Thymus (tissue), 14 donors: Measurements from ENCODE around the gene PNPLA6. TPM values are rescaled to one million over a fixed set of nuclear protein-coding genes. Genes with fewer than 3 reads are reported as not detected.

Source experiments
- DNase-seq, 9 donors: peaks; one replicate each; pipeline ENCODE4 v3.0.0-alpha.2; 2013; ENCODE audit warnings: low spot score in 9 of 9, low read depth in 6 of 9, missing footprints in 1 of 9
- H3K27ac ChIP-seq, 2 donors: one replicate each; pipeline ENCODE4 v1.5.1; 2013; ENCODE audit warnings: control low read depth in 1 of 2, low read depth in 1 of 2, low read length in 1 of 2, mild to moderate bottlenecking in 1 of 2, moderate library complexity in 1 of 2
- H3K27me3 ChIP-seq, 2 donors: one replicate each; pipeline ENCODE4 v1.5.1; 2013; ENCODE audit warnings: low read length in 1 of 2; ENCODE audit not compliant: control insufficient read depth in 2 of 2, insufficient read depth in 1 of 2
- H3K36me3 ChIP-seq, 2 donors: one replicate each; pipeline ENCODE4 v1.5.1; 2013; ENCODE audit warnings: low read length in 1 of 2, mild to moderate bottlenecking in 1 of 2, moderate library complexity in 1 of 2; ENCODE audit not compliant: control insufficient read depth in 2 of 2, insufficient read depth in 2 of 2
- H3K4me1 ChIP-seq, 2 donors: one replicate each; pipeline ENCODE4 v1.5.1; 2013; ENCODE audit warnings: low read length in 2 of 2; ENCODE audit not compliant: control insufficient read depth in 2 of 2, insufficient read depth in 2 of 2
- H3K4me3 ChIP-seq, 2 donors: one replicate each; pipeline ENCODE4 v1.5.1; 2013; ENCODE audit warnings: low read length in 2 of 2, control low read depth in 1 of 2, mild to moderate bottlenecking in 1 of 2
- H3K9me3 ChIP-seq, 2 donors: one replicate each; pipeline ENCODE4 v1.5.1; 2013; ENCODE audit warnings: low read length in 1 of 2, mild to moderate bottlenecking in 1 of 2; ENCODE audit not compliant: control insufficient read depth in 2 of 2, insufficient read depth in 1 of 2
- WGBS: extraction: QIAGEN DNeasy Blood & Tissue Kit; methylation state at CpG from one replicate; pipeline ENCODE4 v1.1.7; 2013; 5-methylcytosine and 5-hydroxymethylcytosine counted together
- long read RNA-seq, 10 donors: transcript quantifications; one replicate each; lab custom pipeline, GENCODE V29; 2026
- polyA plus RNA-seq: library from polyadenylated mRNA; stranded (reverse); fragments of 200-250 nt; gene quantifications from one replicate; pipeline ENCODE4 v1.2.3, GENCODE V29; 2013
- total RNA-seq: library from RNA; stranded (reverse); fragments of 120-200 nt; gene quantifications from one replicate; pipeline ENCODE4 v1.2.4, GENCODE V29; 2013
- donor health status: healthy.

PNPLA6 gene
- total RNA-seq (17.3 TPM), polyA plus RNA-seq (75.3 TPM)
- long read RNA-seq, donor 1: 0 reads
- long read RNA-seq, donor 2, full-length matches to known transcripts: 1 of 28 reads
- long read RNA-seq, donor 2, partial matches to known transcripts: 27 of 28 reads
- long read RNA-seq, donor 2, other reads (novel, unspliced or antisense): 0 of 28 reads
- long read RNA-seq, donor 3, partial matches to known transcripts: 6 of 6 reads
- long read RNA-seq, donor 3, other reads (novel, unspliced or antisense): 0 of 6 reads
- long read RNA-seq, donor 4, partial matches to known transcripts: 0 of 2 reads
- long read RNA-seq, donor 4, other reads (novel, unspliced or antisense): 0 of 2 reads
- long read RNA-seq, donor 5, full-length matches to known transcripts: 1 of 1 reads
- long read RNA-seq, donor 5, partial matches to known transcripts: 0 of 1 reads
- long read RNA-seq, donor 5, other reads (novel, unspliced or antisense): 0 of 1 reads
- long read RNA-seq, donor 6, partial matches to known transcripts: 6 of 7 reads
- long read RNA-seq, donor 6, other reads (novel, unspliced or antisense): 0 of 7 reads
- long read RNA-seq, donor 7, partial matches to known transcripts: 0 of 1 reads
- long read RNA-seq, donor 7, other reads (novel, unspliced or antisense): 0 of 1 reads
- long read RNA-seq, donor 8: 0 reads
- long read RNA-seq, donor 9, partial matches to known transcripts: 0 of 2 reads
- long read RNA-seq, donor 9, other reads (novel, unspliced or antisense): 0 of 2 reads
- long read RNA-seq, donor 10, partial matches to known transcripts: 0 of 1 reads
- long read RNA-seq, donor 10, other reads (novel, unspliced or antisense): 0 of 1 reads

DNA sequence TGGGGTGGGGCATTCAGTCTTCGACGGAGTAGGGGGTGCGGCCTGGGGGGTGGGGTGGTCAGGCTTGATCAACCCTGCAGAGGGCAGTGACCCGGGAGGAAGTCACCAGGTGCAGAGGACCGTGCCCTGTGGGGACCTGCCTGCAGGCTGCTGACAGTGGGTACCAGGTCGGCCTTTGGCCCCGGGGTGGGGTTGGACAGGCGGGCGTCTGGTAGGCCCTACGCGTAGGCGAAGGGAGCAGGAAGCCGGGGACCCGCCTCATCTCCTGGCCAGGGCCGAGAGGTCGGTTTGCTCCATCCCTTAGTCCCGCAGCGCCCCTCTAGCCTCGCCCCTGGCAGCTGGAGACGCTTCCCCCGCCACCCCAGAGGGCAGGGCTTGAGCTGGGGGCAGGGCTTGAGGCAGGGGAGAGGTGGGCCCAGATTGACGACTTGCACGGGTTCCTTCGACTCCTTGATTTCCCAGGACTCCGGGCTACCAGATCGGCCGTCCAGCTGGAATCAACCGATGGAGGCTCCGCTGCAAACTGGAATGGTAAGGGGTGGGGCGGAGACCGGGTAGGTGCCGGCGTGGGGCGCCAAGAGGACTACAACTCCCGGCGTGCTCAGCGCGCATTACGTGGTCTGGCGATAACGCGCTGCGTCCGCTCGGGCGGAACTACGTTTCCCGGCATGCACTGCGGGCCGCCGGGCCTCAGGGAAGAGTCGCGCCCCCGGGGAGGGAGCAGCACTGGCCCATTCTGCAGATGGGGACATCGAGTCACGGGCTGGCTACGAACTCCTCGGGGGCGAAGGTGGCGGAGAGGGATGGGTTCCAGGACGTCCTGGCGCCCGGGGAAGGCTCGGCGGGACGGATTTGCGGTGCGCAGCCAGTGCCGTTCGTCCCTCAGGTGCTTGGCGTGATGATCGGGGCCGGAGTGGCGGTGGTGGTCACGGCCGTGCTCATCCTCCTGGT, at the start of gene PNPLA6:
Gene PNPLA6, plus strand, starts transcription at position 671 of the 951 bp plus-strand sequence. Its CDS starts 72 bp downstream, at position 743.
- Histone ChIP-seq H3K4me1 (peaks cover 0 to 25% of the 10 kb centered on the region in 2 donors), H3K27ac (peak within 1 kb of the TSS; percentile 75 to 83), H3K9me3 (no peaks in the 10 kb centered on the region), H3K4me3 (peak within 1 kb of the TSS; percentile 62 to 80), H3K36me3 (peaks cover 5 to 17% of the 10 kb centered on the region in 2 donors), H3K27me3 (no peaks in the 10 kb centered on the region)
- under 1% methylated on average over 76 of the region's 76 CpGs for WGBS
- peak; percentile 84 to 97 (median 94) for DNase-seq

DNA sequence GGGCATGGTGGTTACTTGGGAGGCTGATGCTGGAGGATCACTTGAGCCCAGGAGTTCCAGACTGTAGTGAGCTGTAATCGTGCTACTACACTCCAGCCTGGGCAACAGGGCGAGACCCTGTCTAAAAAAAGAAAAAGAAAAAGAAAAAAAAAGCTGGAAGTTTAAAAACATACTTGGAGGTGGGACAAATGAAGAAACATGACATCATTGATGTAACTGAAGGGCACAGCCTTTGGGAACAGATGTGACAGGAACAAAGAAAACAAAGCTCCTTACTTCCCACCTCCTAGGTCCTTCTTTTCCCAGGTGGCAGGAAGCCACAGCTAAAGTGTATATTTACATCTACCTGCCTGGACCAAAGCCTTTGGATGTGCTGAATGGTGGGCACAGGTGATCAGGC, 48.6 kb upstream of the PNPLA6 start:
- 93% methylated on average over 2 of the region's 2 CpGs for WGBS
- no peak overlapping the region for H3K4me3 ChIP-seq
- no peak overlapping the region for H3K27ac ChIP-seq
- peaks cover 0 to 5% of the 10 kb centered on the region in 2 donors for H3K4me1 ChIP-seq
- peaks cover 0 to 16% of the 10 kb centered on the region in 2 donors for H3K27me3 ChIP-seq
- no peak for DNase-seq
- H3K9me3 ChIP-seq: peaks cover 0 to 4% of the 10 kb centered on the region in 2 donors
- H3K36me3 ChIP-seq: no peaks in the 10 kb centered on the region

- WGBS: 2% methylated on average over 49 of the region's 49 CpGs
- H3K9me3 ChIP-seq: peaks cover 0 to 1% of the 10 kb centered on the region in 2 donors
- H3K36me3 ChIP-seq: no peaks in the 10 kb centered on the region
- peak; percentile 51 to 93 (median 81) for DNase-seq
- H3K4me1 ChIP-seq: peaks cover 0 to 5% of the 10 kb centered on the region in 2 donors
- H3K27me3 ChIP-seq: no peaks in the 10 kb centered on the region
- peak within 1 kb of the TSS; percentile 52 to 60 for H3K4me3 ChIP-seq
- H3K27ac ChIP-seq: peak within 1 kb of the TSS in 1 of 2 donors; percentile 83
Observed at GRCh38 chr19:7488736-7489353, 46.7 kb upstream of the PNPLA6 start, which contains the start of gene PEX11G. Gene PEX11G, minus strand, starts transcription at chr19:7489035. Its CDS starts 25 bp downstream, at chr19:7489010.

DNA sequence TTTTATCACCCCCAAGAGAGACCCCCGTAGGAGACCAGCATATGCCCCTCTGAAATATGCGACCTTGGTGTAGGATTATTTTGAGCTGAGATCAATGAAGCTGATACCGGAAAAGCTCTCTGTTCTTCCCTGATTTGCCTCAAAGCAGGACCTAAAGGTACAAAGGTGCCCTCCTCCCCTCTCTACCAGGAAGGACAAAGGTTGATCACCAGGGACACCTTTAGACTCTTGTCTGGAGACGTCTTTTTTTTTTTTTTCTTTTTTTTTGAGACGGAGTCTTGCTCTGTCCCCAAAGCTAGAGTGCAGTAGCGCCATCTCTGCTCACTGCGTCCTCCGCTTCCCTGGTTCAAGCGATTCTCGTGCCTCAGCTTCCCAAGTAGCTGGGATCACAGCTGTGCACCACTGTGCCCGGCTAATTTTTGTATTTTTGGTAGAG, 45.9 kb upstream of the PNPLA6 start:
- Histone ChIP-seq H3K4me3 (no peak overlapping the region), H3K9me3 (no peaks in the 10 kb centered on the region), H3K27me3 (peaks cover 0 to 3% of the 10 kb centered on the region in 2 donors), H3K36me3 (no peaks in the 10 kb centered on the region), H3K4me1 (peaks cover 0 to 5% of the 10 kb centered on the region in 2 donors), H3K27ac (no peak overlapping the region)
- WGBS: 91% methylated on average over 11 of the region's 11 CpGs
- DNase-seq: no peak

- H3K27me3 ChIP-seq: peaks cover 0 to 6% of the 10 kb centered on the region in 2 donors
- no peak overlapping the region for H3K4me3 ChIP-seq
- H3K9me3 ChIP-seq: no peaks in the 10 kb centered on the region
- 34% methylated on average over 4 of the region's 4 CpGs for WGBS
- DNase-seq: no peak
- peaks cover 0 to 5% of the 10 kb centered on the region in 2 donors for H3K4me1 ChIP-seq
- no peak overlapping the region for H3K27ac ChIP-seq
- H3K36me3 ChIP-seq: no peaks in the 10 kb centered on the region
Observed at GRCh38 chr19:7492142-7492541, 43.4 kb upstream of the PNPLA6 start.

DNA sequence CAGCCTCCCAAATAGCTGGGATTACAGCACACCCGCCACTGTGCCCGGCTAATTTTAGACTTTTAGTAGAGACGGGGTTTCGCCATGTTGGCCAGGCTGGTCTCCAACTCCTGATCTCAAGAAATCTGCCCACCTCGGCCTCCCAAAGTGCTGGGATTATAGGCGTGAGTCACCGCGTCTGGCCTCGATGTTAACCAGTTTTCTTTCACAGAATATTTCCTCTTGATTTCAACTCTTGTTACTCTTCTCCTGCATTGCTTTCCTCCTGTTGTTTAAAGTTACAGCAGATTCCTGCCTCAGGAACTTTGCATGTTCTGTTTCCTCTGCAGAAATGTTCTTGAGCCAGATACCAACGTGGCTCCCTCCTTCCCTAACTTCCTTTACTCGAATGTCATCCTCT, 43.0 kb upstream of the PNPLA6 start:
- Histone ChIP-seq H3K9me3 (no peaks in the 10 kb centered on the region), H3K4me3 (no peak overlapping the region), H3K27me3 (peaks cover 0 to 9% of the 10 kb centered on the region in 2 donors), H3K27ac (no peak overlapping the region), H3K4me1 (peaks cover 0 to 5% of the 10 kb centered on the region in 2 donors), H3K36me3 (no peaks in the 10 kb centered on the region)
- DNase-seq: no peak
- 88% methylated on average over 11 of the region's 11 CpGs for WGBS

- no peaks in the 10 kb centered on the region for H3K36me3 ChIP-seq
- H3K4me1 ChIP-seq: no peaks in the 10 kb centered on the region
- H3K9me3 ChIP-seq: no peaks in the 10 kb centered on the region
- 88% methylated on average over 13 of the region's 13 CpGs for WGBS
- H3K27ac ChIP-seq: peak overlapping the region; percentile 56 to 64
- no peak overlapping the region for H3K4me3 ChIP-seq
- H3K27me3 ChIP-seq: peaks cover 0 to 16% of the 10 kb centered on the region in 2 donors
- no peak for DNase-seq
Observed at GRCh38 chr19:7494416-7495098, 41.0 kb upstream of the PNPLA6 start.
